ENCODE measurements around the gene OR4B1.

OR4B1 gene

GRCh38 chr11:48261600-48261999 is 45.0 kb downstream of the OR4B1 start:
- DNase-seq (ENCODE audit: low read depth) = no peak

GRCh38 chr11:48263423-48263911 is 46.9 kb downstream of the OR4B1 start, which contains the start of gene OR4X1:
Gene OR4X1, plus strand, starts transcription at chr11:48263861. Its CDS starts 0 bp downstream, at chr11:48263861.
- DNase-seq (ENCODE audit: low read depth) = no peak
